Loucy (cell line): ENCODE data around the gene CPAMD8.

ENCODE experiments used
- CTCF ChIP-seq: fragments of 200-600 bp; sonication (generic); conservative IDR thresholded peaks from 2 replicates; pipeline ENCODE4 v1.5.1; 2014; ENCODE audit warnings: mild to moderate bottlenecking, antibody characterized with exemption, low read length
- EZH2phosphoT487 ChIP-seq: fragments of 200-600 bp; IDR thresholded peaks from 2 replicates; pipeline ENCODE4 v1.6.1; 2018; ENCODE audit warnings: antibody characterized with exemption, mild to moderate bottlenecking, moderate library complexity, borderline replicate concordance

- TF ChIP-seq CTCF (no peak), EZH2phosphoT487 (no peak)
Measured at GRCh38 chr19:16891696-16892382, 134.8 kb downstream of the CPAMD8 start.
